ENCODE measurements around the gene ZNF547.

Gene ZNF547

DNA sequence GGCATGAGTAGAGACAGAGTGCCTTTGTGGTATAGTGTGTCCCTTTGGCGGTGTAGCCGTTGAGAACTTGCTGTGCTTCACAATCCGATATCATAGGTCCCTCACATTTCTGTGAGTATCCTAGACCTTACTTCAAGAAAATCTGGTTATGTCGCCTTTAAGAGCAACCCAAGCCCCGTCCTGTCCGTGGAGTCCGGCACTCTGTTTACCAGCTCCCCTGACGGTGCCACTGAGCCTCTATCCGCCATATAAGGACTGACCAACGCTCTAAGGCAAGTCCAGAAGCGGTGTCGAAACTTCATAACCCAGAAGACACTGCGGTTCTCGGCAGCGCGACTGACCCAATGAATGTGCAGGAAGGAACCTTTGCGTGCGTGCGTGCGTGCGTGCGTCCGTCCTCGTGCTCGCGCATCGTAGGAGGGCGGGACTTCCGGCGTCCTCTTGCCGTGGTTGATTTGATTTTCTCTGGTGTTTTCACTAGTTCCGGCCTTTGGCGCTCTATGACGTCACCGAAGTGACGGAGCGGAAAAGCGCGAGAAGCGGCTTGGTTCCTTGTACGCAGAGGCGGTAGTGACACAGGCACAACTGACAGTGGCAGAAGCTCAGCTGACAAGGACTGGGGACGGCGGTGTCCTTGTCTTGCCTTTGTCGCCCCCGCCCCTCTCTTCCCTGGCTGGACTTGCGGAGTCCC, at the start of gene ZNF547, which contains the start of gene TRAPPC2B:
ZNF547 (plus strand) TSS at position 555 of the 691 bp plus-strand sequence. CDS start 5,005 bp downstream, outside the sequence.
TRAPPC2B (plus strand) TSS at position 555 of the 691 bp plus-strand sequence. CDS start 1,283 bp downstream, outside the sequence.
- in situ Hi-C loops (cut with MboI; ENCODE audit: low sequenced_read_pairs) = no loop called here

GRCh38 chr19:57314146-57314545, 49.2 kb upstream of the ZNF547 start:
- in situ Hi-C loops (cut with MboI; ENCODE audit: low sequenced_read_pairs) = no loop called here

DNA sequence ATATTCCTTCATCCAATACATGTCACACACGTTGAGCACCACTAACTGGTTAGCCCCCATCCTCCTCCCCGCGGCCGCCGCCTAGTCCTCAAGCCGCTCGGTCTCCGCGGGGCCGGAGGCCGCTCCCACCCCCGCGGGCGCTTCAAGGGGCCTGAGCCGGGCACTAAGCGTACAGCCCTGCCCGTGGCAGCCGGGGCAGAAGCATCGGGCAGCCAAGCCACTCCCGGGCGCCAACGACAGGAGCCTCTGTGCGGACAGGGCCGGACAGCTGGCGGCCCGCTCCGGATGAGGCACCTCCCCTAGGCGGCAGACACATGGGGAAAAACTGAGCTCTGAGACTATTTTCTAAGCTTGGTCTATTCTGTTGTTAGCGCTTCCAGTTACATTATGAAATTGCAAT, 45.8 kb upstream of the ZNF547 start:
- in situ Hi-C loops (cut with MboI; ENCODE audit: low sequenced_read_pairs) = no loop called here

DNA sequence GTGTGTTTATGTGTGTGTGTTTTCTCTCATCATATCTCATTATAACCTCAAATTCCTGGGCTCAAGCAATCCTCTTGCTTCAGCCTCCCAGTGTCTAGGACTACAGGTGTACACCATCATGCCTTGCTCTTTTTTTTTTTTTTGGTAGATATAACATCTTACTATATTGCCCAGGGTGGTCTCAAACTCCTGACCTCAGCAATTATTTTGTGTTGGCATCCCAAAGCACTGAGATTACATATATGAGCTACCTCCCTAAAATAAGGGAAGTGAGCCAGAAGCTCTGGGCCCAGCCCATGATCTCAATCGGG, 43.5 kb upstream of the ZNF547 start:
- in situ Hi-C loops (cut with MboI; ENCODE audit: low sequenced_read_pairs) = no loop called here

GRCh38 chr19:57320180-57321084, 42.9 kb upstream of the ZNF547 start, which contains the start of gene ZNF543:
Gene ZNF543, plus strand, starts transcription at chr19:57320472. Its CDS starts 382 bp downstream, at chr19:57320854.
- in situ Hi-C loops (cut with MboI; ENCODE audit: low sequenced_read_pairs) = no loop called here

GRCh38 chr19:57321116-57321515, 42.2 kb upstream of the ZNF547 start:
- in situ Hi-C loops (cut with MboI; ENCODE audit: low sequenced_read_pairs) = no loop called here

DNA sequence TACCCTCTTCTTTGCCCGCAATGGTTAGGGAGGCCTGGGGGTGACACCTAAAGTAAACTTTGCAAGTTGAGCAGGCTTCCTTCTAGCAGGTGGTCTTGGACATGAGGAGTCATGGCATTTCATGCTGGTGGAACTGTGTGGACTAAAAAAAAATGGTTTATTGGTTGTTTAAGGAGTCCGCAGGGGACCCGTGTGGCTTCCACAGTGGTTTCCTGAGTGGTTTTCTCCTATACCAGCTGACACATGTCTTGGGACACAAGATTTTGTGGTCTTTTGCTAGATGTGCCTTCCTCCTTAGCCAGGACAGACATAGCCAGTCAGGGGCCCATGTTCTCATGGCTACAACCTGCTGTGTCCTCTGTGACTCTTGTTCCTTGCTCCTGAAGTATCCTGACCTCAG, 41.6 kb upstream of the ZNF547 start:
- in situ Hi-C loops (cut with MboI; ENCODE audit: low sequenced_read_pairs) = no loop called here

- in situ Hi-C loops (cut with MboI; ENCODE audit: low sequenced_read_pairs) = no loop called here
Observed at GRCh38 chr19:57324992-57325391, 38.4 kb upstream of the ZNF547 start.

DNA sequence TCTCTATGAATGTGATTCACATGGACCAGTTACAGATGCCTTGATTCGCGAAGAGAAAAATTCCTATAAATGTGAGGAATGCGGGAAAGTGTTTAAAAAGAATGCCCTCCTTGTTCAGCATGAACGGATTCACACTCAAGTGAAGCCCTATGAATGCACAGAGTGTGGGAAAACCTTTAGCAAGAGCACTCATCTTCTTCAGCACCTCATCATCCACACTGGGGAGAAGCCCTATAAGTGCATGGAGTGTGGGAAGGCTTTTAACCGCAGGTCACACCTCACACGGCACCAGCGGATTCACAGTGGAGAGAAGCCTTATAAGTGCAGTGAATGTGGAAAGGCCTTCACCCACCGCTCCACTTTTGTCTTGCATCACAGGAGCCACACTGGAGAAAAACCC, 35.4 kb upstream of the ZNF547 start:
- in situ Hi-C loops (cut with MboI; ENCODE audit: low sequenced_read_pairs) = no loop called here

DNA sequence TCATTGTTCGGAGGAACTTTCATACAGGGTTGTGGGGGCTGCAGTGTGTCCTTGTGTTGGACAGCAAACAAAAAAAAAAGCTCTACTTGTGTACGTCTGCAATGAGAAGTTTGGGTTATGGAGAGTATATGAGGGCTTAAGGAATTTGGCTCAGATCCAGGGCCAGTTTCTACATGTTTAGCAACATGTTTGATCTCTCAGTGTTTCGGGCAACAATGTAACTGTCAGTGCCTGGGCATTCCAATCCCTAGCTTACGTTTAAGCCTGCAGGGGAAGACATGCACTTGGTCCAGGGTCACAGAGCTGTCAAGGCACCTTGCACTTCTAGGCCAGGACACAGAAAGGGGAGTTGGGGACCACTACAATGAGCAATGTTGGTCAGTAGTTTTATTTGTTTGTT, 29.2 kb upstream of the ZNF547 start:
- in situ Hi-C loops (cut with MboI; ENCODE audit: low sequenced_read_pairs) = no loop called here

GRCh38 chr19:57338877-57339276, 24.5 kb upstream of the ZNF547 start:
- in situ Hi-C loops (cut with MboI; ENCODE audit: low sequenced_read_pairs) = no loop called here

DNA sequence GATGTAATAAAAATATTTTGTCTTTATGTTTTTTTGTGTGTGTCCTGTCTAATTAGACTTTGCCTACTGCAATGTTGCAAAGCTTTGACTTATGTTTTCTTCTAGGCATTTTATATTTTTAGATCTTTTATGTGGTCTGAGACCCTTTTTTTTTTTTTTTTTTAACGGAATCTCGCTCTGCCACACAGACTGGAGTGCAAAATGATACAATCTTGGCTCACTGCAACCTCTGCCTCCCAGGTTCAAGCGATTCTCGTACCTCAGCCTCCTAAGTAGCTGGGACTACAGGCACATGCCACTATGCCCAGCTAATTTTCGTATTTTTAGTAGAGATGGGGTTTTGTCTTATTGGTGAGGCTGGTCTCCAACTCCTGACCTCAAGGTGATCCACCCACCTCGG, 20.8 kb upstream of the ZNF547 start:
- in situ Hi-C loops (cut with MboI; ENCODE audit: low sequenced_read_pairs) = no loop called here

DNA sequence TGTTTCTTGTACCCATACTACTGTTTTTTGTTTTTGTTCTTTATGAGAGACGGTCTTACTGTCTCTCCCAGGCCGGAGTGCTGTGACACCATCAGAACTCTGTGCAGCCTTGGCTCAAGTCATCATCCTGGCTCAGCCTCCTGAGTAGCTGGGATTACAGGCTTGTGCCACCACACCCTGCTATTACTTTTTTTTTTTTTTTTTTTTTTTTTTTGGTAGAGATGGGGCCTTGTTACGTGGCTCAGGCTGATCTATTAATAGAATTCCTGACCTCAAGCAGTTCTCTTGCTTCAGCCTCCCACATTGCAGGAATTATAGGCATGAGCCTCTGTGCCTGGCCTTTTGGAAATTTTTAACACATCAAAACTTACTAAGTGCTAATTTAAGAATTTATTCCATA, 15.2 kb upstream of the ZNF547 start:
- in situ Hi-C loops (cut with MboI; ENCODE audit: low sequenced_read_pairs) = no loop called here

GRCh38 chr19:57350877-57351805, 12.2 kb upstream of the ZNF547 start, which contains the start of gene ZNF304:
Gene ZNF304, plus strand, starts transcription at chr19:57351271. Its CDS starts 394 bp downstream, at chr19:57351665.
- in situ Hi-C loops (cut with MboI; ENCODE audit: low sequenced_read_pairs) = no loop called here

GRCh38 chr19:57351867-57352266, 11.5 kb upstream of the ZNF547 start:
- in situ Hi-C loops (cut with MboI; ENCODE audit: low sequenced_read_pairs) = no loop called here

- in situ Hi-C loops (cut with MboI; ENCODE audit: low sequenced_read_pairs) = no loop called here
Observed at GRCh38 chr19:57355916-57356315, 7.4 kb upstream of the ZNF547 start.

DNA sequence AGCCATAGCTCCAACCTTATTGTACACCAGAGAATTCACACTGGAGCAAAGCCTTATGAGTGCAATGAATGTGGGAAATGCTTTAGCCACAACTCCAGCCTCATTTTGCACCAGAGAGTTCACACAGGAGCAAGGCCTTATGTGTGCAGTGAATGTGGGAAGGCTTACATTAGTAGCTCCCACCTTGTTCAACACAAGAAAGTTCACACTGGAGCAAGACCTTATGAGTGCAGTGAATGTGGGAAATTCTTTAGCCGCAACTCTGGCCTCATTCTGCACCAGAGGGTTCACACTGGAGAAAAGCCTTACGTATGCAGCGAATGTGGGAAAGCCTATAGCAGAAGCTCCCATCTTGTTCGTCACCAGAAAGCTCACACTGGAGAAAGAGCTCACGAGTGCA, 5.9 kb upstream of the ZNF547 start:
- in situ Hi-C loops (cut with MboI; ENCODE audit: low sequenced_read_pairs) = no loop called here

GRCh38 chr19:57359300-57359699, 4.1 kb upstream of the ZNF547 start:
- in situ Hi-C loops (cut with MboI; ENCODE audit: low sequenced_read_pairs) = no loop called here

GRCh38 chr19:57362419-57362818, 932 bp upstream of the ZNF547 start:
- in situ Hi-C loops (cut with MboI; ENCODE audit: low sequenced_read_pairs) = no loop called here

- in situ Hi-C loops (cut with MboI; ENCODE audit: low sequenced_read_pairs) = no loop called here
Observed at GRCh38 chr19:57363688-57364181, 384 bp downstream of the ZNF547 start.

GRCh38 chr19:57366776-57367175, 3.4 kb downstream of the ZNF547 start:
- in situ Hi-C loops (cut with MboI; ENCODE audit: low sequenced_read_pairs) = no loop called here
